HEK293T (cell line): Measurements from ENCODE around the gene INSL3.

Experiments
- CTCF ChIA-PET: fragments of 350-600 bp; formaldehyde crosslinking; extraction: SDS; loops from one replicate; lab custom pipeline; 2021; ENCODE audit warnings: antibody characterized with exemption, inconsistent platforms; lab: Yijun Ruan, JAX
- POLR2A ChIA-PET: fragments of 350-600 bp; formaldehyde crosslinking; extraction: SDS; loops from one replicate; lab custom pipeline; 2020; ENCODE audit warnings: antibody characterized with exemption, inconsistent platforms; lab: Yijun Ruan, JAX
- DNase-seq: peaks from one replicate; pipeline ENCODE4 v3.0.0; 2012; ENCODE audit warnings: mixed read lengths; ENCODE audit errors: extremely low spot score
- ARNT ChIP-seq: fragments of 450-650 bp; IDR thresholded peaks from 2 replicates; pipeline ENCODE4 v1.6.1; 2017; ENCODE audit warnings: mild to moderate bottlenecking
- BHLHE40 ChIP-seq: fragments of 450-650 bp; IDR thresholded peaks from 2 replicates; pipeline ENCODE4 v1.6.1; 2016; ENCODE audit warnings: mild to moderate bottlenecking, moderate library complexity, borderline replicate concordance
- CTBP1 ChIP-seq: fragments of 450-650 bp; IDR thresholded peaks from 2 replicates; pipeline ENCODE4 v1.6.1; 2016; ENCODE audit warnings: borderline replicate concordance
- ELF4 ChIP-seq: fragments of 450-650 bp; IDR thresholded peaks from 2 replicates; pipeline ENCODE4 v1.6.1; 2017; ENCODE audit warnings: antibody characterized with exemption
- FOXA1 ChIP-seq: fragments of 450-650 bp; IDR thresholded peaks from 2 replicates; pipeline ENCODE4 v1.6.1; 2016; ENCODE audit warnings: mild to moderate bottlenecking
- FOXK2 ChIP-seq: fragments of 450-650 bp; IDR thresholded peaks from 2 replicates; pipeline ENCODE4 v1.6.1; 2016; ENCODE audit warnings: mild to moderate bottlenecking
- FOXM1 ChIP-seq: fragments of 450-650 bp; IDR thresholded peaks from 2 replicates; pipeline ENCODE4 v1.6.1; 2017; ENCODE audit warnings: mild to moderate bottlenecking, borderline replicate concordance
- HDGF ChIP-seq: fragments of 450-650 bp; IDR thresholded peaks from 2 replicates; pipeline ENCODE4 v1.6.1; 2017; ENCODE audit warnings: antibody characterized with exemption, borderline replicate concordance
- L3MBTL2 ChIP-seq: fragments of 450-650 bp; conservative IDR thresholded peaks from 2 replicates; pipeline ENCODE4 v1.6.1; 2016; ENCODE audit warnings: mild to moderate bottlenecking
- LEF1 ChIP-seq: fragments of 450-650 bp; IDR thresholded peaks from 2 replicates; pipeline ENCODE4 v1.6.1; 2017; ENCODE audit warnings: mild to moderate bottlenecking, borderline replicate concordance
- NFRKB ChIP-seq: fragments of 450-650 bp; IDR thresholded peaks from 2 replicates; pipeline ENCODE4 v1.6.1; 2016; ENCODE audit warnings: mild to moderate bottlenecking, moderate library complexity
- SP1 ChIP-seq: fragments of 450-650 bp; IDR thresholded peaks from 2 replicates; pipeline ENCODE4 v1.6.1; 2017
- SUZ12 ChIP-seq: fragments of 450-650 bp; IDR thresholded peaks from 2 replicates; pipeline ENCODE4 v1.6.1; 2016; ENCODE audit warnings: mild to moderate bottlenecking
- TARDBP ChIP-seq: fragments of 450-650 bp; IDR thresholded peaks from 2 replicates; pipeline ENCODE4 v1.6.1; 2016
- ZNF384 ChIP-seq: fragments of 450-650 bp; IDR thresholded peaks from 2 replicates; pipeline ENCODE4 v1.6.1; 2016
- TF ChIP-seq, protein P1 (sequence below): fragments of 450-650 bp; IDR thresholded peaks from 2 replicates; pipeline ENCODE4 v1.6.1; 2016

Gene INSL3

DNA sequence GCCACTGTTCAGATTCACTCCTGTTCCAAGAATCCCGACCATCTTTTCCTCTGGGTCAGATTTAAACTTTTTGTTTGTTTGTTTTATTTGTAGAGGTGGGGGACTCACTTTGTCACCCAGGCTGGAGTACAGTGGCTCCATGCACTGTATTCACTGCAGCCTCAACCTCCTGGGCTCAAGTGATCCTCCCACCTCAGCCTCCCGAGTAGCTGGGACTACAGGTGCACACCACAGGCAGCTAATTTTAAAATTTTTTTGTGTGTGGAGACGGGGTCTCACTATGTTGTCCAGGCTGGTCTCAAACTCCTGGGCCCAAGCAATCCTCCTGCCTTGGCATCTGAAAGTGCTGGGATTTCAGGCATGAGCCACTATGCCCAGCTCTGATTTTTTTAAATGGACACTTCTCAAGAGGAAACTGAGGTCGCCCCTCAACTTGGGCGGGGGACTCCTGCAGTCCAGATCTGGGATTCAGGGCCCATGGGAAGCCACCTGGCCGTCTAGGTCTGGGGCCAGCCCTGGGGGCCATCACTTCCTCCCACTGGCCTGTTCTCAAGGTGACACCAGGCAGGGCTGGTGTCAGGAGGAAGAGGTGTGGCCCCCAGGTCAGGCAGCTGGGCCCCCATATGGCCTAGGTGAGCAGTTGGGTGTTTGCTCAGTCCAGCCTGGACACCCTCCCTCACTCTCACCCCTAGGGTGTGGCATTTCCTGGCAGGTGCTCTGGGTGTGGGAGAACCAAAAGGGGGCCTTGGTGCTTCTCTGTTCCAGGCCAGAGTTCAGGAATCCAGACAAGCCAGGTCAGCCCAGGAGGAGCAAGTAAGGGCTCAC lies 25.1 kb downstream of the INSL3 start:
- ChIA-PET CTCF (no interaction called here), POLR2A (interaction anchor here (0.7 to 1.3 kb wide), 2 partner anchors 63 to 285 kb away, joined by 3 to 5 read pairs; partner anchors contain the start of genes PGLS and RPL18A)
- DNase-seq = no peak
- TF ChIP-seq FOXM1 (no peak), ELF4 (no peak), HDGF (no peak)
- TF ChIP-seq, protein P1, sequence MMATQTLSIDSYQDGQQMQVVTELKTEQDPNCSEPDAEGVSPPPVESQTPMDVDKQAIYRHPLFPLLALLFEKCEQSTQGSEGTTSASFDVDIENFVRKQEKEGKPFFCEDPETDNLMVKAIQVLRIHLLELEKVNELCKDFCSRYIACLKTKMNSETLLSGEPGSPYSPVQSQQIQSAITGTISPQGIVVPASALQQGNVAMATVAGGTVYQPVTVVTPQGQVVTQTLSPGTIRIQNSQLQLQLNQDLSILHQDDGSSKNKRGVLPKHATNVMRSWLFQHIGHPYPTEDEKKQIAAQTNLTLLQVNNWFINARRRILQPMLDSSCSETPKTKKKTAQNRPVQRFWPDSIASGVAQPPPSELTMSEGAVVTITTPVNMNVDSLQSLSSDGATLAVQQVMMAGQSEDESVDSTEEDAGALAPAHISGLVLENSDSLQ = no peak

DNA sequence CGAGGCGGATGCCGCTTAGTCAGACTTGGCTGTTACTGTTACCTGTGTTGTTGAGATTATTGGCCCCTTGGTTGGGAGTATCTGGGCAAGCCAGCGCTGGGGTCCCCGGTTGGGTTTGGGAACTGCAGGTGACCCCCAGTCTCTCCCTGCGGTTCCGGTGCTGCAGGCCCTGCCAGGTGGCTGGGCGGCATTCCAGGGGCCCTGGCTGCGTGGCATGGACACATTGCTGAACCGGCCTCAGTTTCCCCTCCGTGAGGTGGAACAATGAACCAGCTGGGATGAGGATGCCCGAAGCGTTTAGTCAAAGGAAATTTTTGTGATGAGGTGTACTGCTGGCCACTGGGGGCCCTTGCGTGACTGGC lies 25.8 kb downstream of the INSL3 start:
- no peak for TF ChIP-seq BHLHE40
- no peak for TF ChIP-seq L3MBTL2
- no peak for TF ChIP-seq SP1
- TF ChIP-seq ELF4 = no peak
- no peak for TF ChIP-seq HDGF
- TF ChIP-seq LEF1 = no peak
- TF ChIP-seq, protein P1 = no peak
- no peak for TF ChIP-seq CTBP1
- TF ChIP-seq ZNF384 = no peak
- ChIA-PET CTCF (no interaction called here), POLR2A (interaction anchor here (0.7 kb wide), 1 partner anchor 284 kb away, joined by 3 read pairs; the partner anchor contains the start of gene PGLS)
- no peak for DNase-seq

DNA sequence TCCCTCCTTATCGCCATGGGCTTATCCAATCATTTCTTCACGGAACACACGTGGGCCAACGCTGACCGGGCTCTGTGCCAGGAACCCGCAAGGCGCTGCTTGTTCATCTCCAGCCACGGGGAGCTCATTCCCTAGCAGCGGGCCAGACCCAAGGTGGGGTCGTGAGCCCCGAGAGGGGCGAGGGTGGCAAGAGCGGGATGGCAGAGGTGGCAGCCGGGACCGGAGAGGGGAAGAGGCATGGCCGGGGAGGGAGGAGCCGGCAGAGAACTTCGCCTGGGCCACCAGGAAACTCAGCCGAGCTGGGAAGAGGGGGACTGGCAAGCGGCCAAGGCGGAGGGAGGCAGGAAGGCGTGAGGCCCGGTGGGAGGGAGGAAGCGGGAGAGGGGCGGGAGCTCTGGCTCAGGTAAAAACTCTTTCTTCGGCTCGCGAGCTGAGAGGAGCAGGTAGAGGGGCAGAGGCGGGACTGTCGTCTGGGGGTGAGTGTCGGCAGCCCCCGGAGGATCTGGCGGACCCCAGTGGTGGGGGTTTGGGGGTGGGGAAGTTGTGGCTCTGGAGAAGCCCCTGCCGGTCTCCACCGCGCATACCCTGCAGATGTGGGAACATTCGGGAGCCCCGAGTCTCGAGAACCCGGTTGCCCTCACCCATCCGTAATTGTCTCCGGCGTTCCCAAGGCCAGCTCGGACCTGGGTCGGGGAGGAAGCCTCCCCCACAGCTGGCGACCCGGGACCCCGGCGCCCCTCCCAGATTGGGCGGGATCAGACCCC lies 26.4 kb downstream of the INSL3 start, which contains the start of gene B3GNT3:
B3GNT3 (plus strand) TSS at position 408 of the 764 bp plus-strand sequence. CDS start 12,670 bp downstream, outside the sequence.
- peak; percentile 65 for DNase-seq
- ChIA-PET POLR2A (no interaction called here), CTCF (no interaction called here)
- TF ChIP-seq, protein P1 = no peak
- TF ChIP-seq L3MBTL2 (no peak), LEF1 (no peak), TARDBP (no peak)

DNA sequence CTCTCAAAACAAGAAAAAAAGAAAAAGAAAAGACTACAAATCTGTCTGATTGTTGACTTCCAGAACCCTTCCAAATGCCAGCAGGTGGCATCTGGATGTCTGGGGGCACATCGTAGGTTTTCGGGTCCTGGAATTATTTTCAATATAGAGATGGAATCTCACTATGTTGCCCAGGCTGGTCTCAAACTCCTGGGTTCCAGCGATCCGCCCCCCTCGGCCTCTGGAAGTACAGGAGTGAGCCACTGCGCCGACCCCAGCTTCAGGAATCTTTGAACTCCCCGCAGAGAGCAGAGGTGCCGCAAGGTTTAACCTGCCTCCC lies 26.9 kb downstream of the INSL3 start:
- no peak for DNase-seq
- ChIA-PET POLR2A (no interaction called here), CTCF (no interaction called here)
- TF ChIP-seq HDGF = no peak
- no peak for TF ChIP-seq ZNF384
- TF ChIP-seq FOXM1 = no peak
- no peak for TF ChIP-seq TARDBP
- TF ChIP-seq FOXA1 = no peak
- TF ChIP-seq NFRKB = no peak
- TF ChIP-seq, protein P1 = no peak
- no peak for TF ChIP-seq SP1
- no peak for TF ChIP-seq FOXK2
- no peak for TF ChIP-seq ARNT

DNA sequence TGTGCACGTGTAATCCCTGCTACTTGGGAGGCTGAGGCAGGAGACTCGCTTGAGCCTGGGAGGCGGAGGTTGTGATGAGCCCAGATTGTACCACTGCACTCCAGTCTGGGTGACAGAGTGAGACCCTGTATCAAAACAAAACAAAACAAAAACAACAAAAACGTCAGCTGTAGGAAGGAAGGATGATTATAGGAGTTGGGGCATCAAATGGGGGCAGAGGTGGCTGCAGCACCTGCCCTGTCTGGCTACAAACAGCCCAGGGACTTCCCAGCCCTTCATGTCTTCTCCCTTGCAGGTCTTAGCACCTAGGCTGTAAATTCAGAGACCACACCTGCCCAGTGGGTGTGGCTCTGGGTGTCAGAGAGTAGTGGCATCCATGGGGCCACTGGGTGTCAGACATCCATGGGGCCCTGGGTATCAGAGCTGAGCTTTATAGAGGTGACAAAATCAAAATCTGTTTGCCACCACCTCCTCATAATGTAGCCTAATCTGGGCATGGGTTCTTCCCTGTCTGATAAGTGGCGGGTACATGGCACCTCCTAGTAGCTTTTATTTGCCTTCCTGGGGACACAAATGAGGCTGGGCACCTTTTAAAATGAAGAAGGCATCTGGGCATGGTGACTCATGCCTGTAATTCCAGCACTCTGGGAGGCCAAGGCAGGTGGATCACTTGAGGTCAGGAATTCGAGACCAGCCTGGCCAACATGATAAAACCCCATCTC lies 31.1 kb downstream of the INSL3 start:
- no peak for DNase-seq
- ChIA-PET CTCF (no interaction called here), POLR2A (no interaction called here)
- TF ChIP-seq CTBP1 (no peak), SP1 (no peak), NFRKB (no peak), HDGF (no peak)

DNA sequence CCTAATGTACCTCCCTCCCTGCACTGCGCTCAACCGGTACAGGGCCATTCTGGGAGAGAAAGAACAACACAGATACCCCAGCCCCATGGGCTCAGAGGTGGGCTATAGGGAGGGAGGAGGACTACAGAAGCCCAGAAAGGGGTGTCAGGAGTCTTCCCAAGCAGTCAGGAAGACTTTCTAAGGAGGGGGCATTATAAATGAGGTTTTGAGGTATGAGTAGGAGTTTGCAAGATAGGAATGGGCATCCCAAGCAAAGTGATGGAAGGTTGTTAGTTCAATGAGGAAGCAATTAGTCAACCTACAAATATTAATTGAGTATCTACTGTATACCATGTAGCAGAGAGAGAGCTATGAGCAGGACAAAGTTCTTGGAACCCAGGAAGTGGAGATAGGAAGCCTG lies 32.7 kb downstream of the INSL3 start:
- POLR2A ChIA-PET = no interaction called here
- no peak for TF ChIP-seq ARNT
- no peak for TF ChIP-seq FOXA1
- TF ChIP-seq SUZ12 = no peak
- TF ChIP-seq, protein P1 = no peak
- no peak for TF ChIP-seq L3MBTL2
- no peak for TF ChIP-seq SP1
- no peak for TF ChIP-seq ELF4
- TF ChIP-seq FOXM1 = no peak
- no peak for TF ChIP-seq ZNF384
- no peak for DNase-seq
- CTCF ChIA-PET = interaction anchor here (0.6 kb wide), 2 partner anchors 9 to 133 kb away, joined by 3 to 5 read pairs; no protein-coding TSS in a partner anchor
